Esophagus muscularis mucosa (tissue), 3 donors: ENCODE data around the gene APOBR.

Source experiments
- POLR2A ChIP-seq: fragments of 450-650 bp; IDR thresholded peaks from one replicate; pipeline ENCODE4 v1.6.1; 2017; ENCODE audit warnings: antibody characterized with exemption, moderate library complexity, mild to moderate bottlenecking, low read depth
- TF ChIP-seq, protein P1 (sequence below), 3 experiments: fragments of 200-600 bp in 2 of 3; fragments of 450-650 bp in 1 of 3; sonication (generic) in 2 of 3; IDR thresholded peaks; one replicate each; pipeline ENCODE4 v1.5.1; 2017 to 2019; ENCODE audit warnings: antibody characterized with exemption in 3 of 3, mild to moderate bottlenecking in 2 of 3, moderate library complexity in 1 of 3

DNA sequence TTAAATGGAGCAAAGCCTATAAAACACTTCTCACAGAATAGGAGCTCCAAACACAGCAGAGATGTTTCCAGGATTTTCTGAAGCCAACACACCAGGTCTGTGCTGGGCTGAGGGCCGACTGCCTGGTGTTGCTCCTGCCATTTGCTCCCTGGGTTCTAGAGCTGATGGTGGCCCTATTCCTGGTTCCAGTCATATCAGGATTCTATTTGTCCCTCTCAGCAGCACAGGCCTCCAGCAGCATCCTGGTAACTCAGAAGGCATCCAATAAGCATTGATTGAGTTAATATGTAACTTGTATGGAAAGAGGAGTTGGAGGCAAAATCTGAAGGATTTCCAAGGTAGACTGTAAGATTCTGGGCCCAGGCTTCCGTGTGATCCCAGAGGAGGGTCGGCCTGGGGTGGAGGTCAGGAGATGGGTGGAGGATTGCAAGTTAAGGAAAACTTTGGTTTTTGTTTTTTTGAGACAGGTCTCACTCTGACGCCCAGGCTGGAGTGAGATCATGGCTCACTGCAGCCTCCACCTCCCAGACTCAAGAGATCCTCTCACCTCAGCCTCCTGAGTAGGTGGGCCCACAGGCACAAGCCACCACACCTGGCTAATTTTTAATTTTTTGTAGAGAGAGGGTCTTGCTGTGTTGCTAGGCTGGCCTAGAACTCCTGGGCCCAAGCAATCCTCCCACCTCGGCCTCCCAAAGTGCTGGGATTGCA, 38.7 kb downstream of the APOBR start:
- TF ChIP-seq, protein P1, sequence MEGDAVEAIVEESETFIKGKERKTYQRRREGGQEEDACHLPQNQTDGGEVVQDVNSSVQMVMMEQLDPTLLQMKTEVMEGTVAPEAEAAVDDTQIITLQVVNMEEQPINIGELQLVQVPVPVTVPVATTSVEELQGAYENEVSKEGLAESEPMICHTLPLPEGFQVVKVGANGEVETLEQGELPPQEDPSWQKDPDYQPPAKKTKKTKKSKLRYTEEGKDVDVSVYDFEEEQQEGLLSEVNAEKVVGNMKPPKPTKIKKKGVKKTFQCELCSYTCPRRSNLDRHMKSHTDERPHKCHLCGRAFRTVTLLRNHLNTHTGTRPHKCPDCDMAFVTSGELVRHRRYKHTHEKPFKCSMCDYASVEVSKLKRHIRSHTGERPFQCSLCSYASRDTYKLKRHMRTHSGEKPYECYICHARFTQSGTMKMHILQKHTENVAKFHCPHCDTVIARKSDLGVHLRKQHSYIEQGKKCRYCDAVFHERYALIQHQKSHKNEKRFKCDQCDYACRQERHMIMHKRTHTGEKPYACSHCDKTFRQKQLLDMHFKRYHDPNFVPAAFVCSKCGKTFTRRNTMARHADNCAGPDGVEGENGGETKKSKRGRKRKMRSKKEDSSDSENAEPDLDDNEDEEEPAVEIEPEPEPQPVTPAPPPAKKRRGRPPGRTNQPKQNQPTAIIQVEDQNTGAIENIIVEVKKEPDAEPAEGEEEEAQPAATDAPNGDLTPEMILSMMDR (IDR thresholded peaks at IDR 0.05): no peak
- no peak for TF ChIP-seq POLR2A
